SK-N-MC (cell line): Measurements from ENCODE around the gene NEURL4.

Source experiments
- EZH2 ChIP-seq: fragments of 200-600 bp; sonication (generic); IDR thresholded peaks from one replicate; pipeline ENCODE4 v1.6.1; 2017; ENCODE audit warnings: antibody characterized with exemption
- POLR2AphosphoS5 ChIP-seq: IDR thresholded peaks from 2 replicates; pipeline ENCODE4 v1.6.1; 2012; ENCODE audit warnings: mild to moderate bottlenecking, low read depth, low read length, borderline replicate concordance

DNA sequence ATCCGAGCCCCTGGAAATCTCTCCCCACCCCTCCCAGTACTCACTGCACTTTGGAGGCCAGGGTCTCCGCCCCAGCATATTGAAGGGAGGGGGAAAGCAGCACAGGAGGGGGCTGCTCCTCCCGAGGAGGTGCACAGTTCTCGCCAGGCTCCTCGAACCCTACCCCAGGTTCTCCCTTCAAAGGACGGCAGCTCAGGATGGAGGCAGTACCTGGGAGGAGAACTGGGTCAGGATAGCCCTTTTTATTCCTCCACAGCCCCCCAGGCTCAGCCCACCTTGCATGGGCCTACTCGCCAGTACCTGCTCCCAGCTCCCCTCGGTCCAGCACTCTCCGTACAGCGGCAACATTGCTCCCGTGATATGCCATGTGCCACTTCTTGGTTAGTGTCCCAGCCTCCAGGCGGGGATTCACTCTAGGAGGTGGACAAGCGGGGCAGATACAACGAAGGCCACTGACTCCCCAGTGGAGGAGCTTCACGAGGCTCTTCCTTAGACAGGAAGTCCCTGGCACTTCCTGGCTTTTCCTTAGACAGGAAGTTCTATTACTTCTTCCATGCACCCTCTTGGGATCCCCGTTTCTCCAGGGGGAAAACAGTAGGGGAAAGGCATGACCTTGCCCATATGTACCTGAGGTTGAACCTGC, 11.9 kb downstream of the NEURL4 start:
- TF ChIP-seq POLR2AphosphoS5 = no peak
- no peak for TF ChIP-seq EZH2
